HG03175 (cell line): ENCODE measurements around the gene ETV7.
"Not testable (repeated sequence)": the region's sequence is repeated elsewhere in the genome, so short reads cannot be mapped to it uniquely, and the experiment has no call there.

ENCODE experiments used
- ATAC-seq: cut with Tn5 transposase; IDR thresholded peaks from one replicate; pipeline ENCODE4 v1.9.1; 2021; ENCODE audit warnings: mild to moderate bottlenecking, moderate library complexity; ENCODE audit not compliant: unreplicated experiment

ETV7 gene

DNA sequence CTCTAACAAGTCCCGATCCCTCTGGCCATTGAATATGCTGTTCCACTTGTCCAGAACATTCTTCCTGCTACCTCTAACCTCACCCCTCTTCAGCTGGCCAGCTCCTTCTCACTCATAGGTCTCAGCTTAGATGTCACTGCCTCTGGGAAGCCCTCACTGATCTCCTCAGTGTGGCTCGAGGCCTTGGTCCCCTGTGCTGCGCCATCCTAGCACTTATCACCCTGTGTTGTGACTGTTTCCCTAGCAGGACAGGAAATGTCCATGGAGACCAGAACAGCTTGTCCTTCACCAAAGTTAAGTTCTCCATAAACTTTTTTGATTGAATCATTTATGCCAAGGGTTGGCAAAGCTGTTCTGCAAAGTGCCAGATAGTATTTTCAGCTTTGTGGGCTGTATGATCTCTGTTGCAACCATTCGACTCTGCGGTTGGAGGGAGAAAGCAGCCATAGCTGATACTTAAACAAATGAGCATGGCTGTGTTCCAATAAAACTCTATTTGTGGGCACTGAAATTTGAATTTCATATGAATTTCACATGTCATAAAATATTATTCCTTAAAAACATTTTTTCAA is 44.3 kb downstream of the ETV7 start:
- ATAC-seq = no peak

DNA sequence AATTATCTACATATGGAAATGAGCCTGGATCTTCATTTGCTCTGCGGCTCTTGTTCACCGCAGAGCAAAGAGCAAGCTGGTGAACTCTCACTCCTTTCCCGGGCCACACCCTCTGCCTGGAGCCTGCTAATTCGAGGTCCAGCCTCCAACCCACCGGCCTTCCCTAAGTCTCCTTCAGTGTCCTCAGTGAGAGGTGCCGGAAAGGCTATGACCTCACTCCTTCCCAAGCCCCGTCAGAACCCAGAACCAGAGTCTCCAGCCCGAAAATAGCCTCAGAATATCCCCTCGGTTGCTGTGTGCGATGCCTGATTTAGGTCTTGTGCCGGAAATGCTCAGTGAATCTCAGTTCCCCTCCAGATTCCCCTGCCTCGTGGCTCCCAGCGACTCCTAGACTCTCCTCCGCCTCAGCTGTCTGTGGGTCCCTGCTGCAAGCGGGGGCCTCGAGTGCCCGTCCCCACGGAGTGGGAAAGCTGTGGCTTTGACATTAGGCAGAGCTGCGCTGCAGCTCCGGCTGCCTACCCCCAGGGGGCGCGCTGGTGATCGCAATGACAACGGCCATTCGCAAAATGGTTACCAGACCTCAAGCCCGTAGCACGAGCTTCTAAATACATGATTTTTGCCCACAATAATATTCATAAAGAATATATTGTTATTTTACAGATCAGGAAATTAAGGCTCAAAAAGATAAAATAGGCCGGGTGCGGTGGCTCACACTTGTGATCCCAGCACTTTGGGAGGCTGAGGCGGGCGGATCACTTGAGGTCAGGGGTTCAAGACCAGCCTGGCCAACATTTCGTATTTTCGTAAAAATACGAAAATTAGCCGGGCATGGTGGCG is 46.6 kb downstream of the ETV7 start:
- no peak for ATAC-seq

DNA sequence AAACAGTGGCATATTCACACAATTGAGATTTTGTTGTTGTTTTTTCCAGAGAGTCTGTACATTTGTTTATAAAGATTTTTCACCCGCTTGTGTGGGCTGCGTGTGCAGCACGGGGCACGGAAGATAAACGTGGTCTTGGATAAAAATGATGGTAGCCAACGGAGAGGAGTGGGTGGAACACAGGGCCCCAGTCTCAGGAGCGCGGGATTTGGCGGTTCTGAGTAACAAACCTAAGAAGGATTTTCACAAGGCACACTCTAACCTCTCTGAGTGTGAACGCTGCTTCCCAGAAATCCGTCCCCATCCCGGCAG is 47.2 kb downstream of the ETV7 start:
- no peak for ATAC-seq

DNA sequence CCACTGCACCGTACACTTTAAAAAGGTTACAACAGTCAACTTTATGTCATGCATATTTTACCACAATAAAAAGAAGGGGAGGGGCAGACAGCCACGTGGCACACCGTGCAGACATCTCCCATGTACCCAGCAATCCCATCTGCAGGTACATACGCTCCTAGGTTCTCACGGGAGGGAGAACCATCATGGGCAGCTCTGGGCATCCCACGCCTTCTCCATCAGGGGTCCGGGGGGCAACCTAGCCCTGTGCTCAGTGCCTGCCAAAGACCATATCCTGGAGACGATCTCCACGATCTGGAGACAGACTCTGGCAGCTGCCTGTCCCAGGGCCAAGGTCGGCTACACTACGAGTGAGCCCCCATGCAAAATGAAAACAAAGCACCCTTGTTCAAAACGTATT is 48.3 kb downstream of the ETV7 start:
- no peak for ATAC-seq

DNA sequence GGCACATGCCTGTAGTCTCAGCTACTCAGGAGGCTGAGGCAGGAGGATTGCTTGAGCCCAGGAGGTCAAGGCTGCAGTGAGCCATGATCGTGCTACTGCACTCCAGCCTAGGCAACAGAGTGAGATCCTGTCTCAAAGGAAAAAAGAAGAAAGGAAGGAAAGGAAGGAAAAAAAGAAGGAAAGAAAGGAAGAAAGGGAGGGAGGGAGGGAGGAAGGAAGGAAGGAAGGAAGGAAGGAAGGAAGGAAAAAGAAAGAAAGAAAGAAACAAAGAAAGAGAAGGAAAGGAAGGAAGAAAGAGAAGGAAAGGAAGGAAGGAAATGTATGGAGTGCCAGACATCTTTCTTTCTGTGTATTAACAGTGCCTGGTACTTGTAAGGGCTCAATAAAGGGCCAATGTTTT is 49.2 kb downstream of the ETV7 start:
- ATAC-seq = not testable (repeated sequence)

DNA sequence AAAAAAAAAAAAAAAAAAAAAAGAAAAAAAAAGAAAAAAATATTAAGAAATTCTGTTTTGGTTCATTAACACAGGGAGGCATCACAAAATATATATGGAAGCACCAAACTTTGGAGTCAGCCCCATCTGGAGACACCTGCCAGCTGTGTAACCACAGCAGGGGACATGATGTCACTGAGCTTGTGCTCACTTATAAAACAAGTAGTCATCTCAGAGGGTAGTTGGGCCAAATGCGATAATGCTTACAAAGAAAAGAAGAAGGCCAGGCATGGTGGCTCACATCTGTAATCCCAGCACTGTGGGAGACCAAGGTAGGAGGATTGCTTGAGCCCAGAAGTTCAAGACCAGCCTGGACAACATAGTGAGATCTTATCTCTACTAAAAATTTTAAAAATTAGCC is 49.7 kb downstream of the ETV7 start:
- no peak for ATAC-seq

DNA sequence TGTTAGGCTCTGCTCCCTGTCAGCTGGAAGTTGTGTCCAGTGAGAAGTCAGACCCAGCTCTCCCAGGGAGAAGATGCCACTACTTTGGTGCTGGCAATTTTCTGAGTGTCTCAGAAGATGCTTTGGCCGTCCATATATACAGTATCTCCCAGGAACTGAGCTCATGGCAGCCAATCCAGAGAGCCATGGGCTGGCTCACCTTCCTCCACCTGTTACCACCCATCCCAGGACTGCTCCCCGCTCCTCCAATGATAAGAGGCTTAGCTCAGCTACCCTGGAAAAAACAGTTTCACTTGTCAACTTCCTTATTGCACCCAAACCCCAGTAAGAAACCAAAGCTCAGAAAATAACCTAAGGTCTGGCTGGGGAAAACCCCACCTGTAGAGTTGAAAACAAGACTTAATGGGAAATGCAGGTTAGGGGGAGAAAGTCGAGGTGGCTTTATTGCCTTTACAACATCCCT is 50.7 kb downstream of the ETV7 start, which contains the start of gene BNIP5:
TSS of gene BNIP5 (minus strand) at position 110 of the 463 bp plus-strand sequence. CDS start 6,198 bp downstream, outside the sequence.
- ATAC-seq = no peak

DNA sequence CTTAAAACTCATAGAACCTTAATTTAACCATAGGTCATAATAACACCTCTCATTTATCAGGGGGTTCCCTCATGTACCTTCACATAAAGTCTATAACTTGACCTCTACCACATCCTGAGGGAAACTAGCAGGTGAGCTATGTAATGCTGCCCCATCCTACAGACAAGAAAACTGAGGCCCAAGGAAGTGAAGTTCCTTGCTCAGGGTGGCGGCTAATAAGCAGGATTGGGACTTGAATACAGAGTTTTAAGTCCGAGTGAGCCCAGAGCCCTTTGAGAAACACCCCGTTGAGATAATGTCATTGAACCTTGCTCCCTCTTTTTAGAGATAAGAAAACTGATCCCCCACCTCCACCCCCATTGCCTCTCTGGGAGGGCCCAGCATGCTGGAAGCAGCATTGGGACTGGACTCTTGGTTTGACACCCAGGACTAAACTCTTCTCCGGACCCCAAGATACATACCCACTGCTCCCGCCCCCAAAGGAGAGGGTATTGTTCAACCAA is 51.2 kb downstream of the ETV7 start:
- ATAC-seq = no peak

DNA sequence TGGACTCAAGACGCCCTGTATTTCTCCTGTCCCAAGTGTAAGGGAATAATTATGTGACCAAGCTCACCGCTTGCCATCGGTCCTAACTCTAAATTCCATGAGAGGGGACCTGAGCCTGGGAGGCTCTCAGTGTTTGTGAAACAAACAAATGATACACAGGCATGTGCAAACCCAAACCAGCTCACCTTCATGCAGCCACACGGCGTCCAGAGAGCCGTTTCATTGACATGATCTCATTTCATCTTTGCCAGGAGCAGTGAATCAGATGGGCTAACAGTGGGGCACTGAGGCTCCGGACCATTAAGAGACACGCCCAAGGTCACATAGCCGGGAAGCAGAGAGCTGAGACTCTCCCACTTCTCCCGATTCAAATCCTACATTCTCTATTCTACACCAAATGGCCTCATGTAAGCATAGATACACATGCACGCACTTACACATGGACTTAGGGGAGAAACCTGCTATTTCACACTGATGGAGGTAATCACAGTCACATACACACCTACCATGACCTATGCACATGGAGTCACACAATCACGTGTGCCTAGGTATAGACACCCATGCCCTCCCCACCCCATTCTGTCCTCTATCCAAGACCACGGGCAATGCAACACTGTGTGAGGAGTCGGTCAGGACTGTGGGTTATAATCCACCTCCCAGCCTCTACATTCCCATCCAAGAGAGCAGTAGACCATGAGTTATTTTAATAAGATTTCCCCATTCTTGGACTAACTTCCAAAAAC is 51.8 kb downstream of the ETV7 start:
- no peak for ATAC-seq

DNA sequence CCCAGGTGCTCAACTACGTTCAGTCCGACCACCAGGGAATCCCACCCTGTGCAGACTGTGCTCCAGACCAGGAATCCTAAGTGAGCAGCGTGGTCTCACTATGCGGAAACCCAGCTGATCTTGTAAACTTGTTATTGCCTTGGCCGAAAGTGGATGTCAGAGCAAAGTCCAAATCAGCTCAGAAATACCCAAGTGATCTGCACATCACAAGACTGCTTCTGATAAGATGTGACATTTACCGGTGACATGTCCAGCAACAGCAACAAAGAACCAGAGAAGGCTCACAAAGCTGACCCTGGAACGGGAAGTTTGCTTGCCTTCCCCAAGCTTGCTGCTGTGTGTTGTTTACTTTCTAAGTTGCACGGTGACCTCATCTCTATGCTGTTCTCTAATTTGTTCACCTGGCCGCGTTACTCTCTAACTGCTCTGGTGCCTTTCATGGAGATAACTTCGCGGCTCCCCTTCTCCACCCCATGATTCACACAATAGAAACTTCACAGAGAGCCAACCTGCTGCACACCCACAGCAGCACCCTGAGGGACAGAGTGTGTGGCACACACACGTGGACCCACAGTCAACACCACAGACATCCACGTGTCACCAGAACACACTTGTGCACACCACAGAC is 52.5 kb downstream of the ETV7 start:
- ATAC-seq = no peak

DNA sequence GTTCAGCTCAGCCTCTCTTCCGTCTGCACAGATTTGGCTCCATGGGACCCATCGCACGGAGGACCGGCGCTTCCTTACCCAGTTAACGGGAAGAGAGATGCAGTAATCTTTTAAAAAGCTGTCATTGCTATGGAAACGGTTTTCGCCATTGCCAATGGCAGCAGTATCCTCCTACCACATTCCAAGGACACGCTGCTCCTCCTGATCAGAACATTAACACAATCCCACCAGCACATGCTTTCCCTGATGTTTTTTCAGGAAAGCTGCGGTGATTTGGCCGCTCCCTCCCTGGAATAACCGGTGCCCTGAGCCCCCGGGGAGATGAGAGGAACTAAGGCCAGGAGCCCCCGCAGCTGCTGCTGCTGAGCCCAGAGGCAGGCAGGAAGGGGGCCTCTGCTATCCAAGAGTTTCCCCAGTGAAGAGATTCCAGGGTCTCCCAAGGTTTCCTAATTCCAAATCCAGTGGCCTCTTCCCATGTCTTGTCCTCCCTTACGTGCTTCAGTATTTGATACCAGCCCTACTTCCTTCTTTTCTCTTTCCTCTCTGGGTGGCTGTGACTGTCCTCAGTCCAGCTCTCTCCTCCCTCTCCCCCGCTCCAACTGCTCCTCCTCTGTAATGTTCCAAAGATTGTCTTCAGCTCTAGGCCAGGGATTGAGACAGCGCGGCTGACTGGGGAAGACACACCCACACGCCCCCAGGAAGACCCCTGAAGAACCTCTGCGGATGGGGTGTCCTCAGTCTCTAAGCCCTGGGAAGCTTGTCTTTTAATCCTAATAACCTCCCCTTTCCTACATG is 53.3 kb downstream of the ETV7 start:
- ATAC-seq = no peak

DNA sequence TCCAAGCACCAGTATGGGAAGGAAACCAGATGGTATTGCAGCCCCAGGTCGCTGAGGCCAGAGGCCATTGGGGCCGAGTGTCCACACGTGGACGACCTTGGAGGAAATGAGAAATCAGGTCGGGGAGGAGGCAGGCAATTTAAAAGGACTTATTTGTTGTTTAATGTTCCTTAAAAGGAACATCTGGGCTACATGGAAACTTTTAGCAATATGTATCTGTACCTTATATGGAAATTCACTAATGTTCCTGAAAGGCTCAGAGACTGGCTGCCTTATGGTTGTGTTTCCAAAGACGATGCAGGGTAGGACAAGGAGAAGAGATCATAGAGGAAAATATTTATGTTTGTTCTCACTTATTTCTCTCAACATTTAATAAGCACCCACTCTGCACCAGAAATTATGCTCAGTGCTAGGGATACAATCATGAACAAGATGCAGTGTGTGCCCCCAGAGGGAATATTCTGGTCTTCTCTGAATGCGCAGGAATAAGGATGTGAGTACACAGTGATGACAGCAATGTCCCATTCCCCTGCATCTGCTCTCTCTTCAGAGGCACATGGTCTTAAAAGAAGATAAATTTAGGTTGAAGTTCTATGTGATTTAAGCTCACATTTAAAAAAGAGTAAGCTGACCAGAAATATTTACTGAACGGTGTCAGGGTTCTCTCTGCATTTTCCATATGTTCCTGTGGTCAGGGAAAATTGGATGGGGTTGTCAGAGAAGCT is 54.1 kb downstream of the ETV7 start:
- ATAC-seq = no peak

DNA sequence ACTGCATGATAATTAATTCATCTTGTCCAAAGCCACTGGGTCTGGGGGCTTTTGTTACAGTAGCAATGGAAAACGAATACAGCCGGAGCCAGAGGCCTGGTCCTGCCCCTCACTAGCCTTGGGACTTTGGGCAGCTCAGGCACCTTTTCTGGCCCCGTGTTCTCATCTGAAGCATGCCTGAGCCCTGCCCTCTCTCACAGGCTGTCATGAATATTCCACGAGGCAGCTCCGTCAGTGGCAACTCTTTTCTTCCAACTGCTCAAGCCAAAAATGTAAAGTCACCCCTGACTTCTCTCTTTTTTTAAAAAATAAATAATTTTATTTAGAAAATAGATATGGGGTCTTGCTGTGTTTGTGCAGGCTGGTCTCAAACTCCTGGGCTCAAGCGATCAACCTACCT is 56.1 kb downstream of the ETV7 start:
- no peak for ATAC-seq

DNA sequence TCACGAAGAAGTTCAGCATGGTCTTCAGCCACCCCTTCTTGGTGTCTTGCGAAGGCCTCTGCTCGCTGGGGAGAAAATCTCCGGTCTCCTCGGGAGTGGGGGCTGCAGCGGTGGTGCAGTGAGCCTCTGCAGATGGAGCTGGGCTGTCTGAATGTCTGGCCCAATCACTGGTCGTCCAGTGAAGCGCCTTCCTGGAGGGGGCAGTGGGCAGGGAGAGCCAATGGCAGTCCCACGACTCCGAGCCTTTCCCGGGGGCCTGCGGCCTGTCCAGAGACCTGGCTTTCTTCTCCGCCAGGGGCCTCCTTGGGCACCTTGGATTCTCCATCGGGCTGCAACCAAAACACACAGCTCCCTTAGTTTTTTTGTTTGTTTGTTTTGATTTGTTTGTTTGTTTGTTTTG is 57.1 kb downstream of the ETV7 start:
- no peak for ATAC-seq

DNA sequence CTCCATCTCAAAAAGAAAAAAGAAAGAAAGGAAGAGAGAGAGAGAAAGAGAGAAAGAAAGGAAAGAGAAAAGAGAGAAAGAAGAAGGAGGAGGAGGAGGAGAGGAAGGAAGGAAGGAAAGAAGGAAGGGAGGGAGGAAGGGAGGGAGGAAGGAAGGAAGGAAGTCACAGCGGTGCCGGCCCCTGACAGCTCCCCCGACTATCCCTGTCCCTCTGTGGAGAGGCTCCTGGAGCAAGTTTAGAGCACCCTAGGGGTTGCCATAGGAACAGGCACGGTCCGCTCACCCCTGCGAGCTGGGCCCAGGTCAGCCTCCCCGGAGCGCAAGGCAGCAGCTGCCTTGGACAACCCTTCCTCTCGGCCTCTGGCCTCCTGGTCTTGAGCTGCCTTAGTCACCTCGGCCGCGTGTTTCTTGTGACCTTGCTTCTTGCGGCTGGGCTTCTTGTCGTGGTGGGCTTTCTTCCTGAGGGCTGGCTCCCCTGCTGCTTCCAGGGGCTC is 57.6 kb downstream of the ETV7 start:
- ATAC-seq = no peak

DNA sequence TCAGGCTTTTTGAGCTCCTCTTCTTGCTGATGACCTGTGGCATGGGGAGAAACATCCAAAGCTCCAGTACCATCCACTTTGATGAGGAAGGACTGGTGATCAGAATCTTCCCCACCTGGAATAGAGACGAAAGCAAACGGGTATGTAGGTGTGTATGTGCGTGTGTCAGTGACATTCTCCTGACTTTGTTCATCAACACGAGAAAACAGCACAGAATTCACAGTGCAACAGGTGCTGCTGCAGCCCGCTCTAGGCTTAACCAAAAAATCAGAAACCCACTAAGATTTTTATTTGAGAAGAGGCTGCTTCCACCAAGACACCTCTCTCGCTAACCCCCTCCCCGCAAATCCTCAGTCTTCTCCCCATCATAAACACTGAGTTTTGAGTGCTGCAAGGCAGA is 58.9 kb downstream of the ETV7 start:
- no peak for ATAC-seq

DNA sequence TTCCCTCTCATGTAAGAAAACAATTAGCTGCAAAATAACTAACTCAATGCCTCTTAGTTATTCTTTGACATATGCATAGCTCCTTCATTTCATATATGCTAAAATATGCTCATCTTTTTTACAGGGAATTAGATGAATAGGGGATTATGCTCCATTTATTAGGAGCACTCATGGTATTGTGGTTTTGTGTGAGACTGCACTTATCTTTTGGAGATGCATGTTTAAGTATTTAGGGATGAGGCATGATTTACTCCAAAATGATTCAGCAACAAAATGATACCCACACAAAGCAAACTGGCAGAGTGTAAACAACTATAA is 59.6 kb downstream of the ETV7 start:
- ATAC-seq = no peak

DNA sequence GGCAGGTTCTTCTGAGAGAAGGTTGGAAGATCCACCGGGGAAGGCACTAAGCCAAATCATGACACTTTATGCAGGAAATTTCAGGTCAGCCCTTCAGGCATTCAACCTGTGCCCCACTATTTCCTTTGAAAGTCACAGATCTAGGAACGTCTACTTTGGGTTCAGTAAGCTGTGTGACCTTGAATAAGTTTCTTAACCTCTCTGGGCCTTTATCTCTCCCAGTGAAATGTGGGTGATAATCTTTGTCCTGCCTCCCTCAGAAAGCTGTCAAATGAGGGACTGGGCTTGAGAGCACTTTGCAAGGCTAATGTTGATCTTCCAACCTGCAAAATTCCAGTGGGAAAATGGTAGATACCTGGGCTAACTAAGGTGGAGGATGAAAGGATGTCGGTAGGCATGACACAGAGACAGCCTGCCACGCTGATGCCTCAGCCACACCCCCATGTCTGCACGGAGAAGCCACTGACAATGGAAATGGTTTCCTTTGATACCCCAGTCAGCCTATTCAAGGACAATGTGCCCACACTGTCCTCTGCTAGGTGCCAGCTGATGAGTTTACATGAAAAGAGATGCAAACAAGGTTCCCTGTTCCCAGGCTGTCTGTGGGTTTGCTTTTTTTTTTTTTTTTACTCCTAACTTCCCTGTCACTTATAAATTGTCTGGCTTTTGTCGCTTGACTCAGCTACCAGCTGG is 60.1 kb downstream of the ETV7 start:
- ATAC-seq = no peak

DNA sequence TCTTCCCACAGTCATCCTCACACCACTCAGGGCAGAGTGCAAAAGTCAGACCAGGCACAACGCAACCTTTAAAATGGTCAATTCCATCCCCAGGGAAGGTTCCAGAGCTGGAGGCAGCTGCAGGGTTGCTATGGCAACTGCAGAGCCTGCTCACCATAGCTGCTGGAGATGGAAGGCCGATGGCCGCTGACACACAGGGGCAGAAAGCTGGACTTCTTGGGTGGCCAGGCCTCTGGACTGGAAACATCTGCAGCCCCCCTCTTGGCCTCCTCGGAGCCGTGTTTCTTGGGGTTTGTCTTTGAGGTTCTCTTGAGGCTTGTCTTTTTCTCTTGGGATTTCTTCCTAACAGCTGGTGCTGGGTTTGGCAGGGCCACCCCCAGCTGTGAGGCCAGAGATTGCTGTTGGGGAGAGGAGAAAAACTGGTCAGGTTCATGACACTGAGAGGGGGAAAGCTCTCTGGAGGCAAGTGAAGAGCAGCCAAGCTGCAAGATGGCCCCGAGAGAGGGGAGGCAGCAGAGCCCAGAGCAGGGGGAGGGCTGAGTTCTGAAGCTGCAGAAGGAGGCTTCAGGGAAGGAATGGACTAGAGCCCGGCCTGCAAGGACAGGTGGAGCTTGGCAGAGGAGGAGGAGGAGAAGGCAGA is 61.0 kb downstream of the ETV7 start:
- ATAC-seq = no peak
